ENCODE data around the gene ZNF222.
A peak's percentile ranks its signal among the peaks of the same experiment; 100 is the strongest.

Gene ZNF222

DNA sequence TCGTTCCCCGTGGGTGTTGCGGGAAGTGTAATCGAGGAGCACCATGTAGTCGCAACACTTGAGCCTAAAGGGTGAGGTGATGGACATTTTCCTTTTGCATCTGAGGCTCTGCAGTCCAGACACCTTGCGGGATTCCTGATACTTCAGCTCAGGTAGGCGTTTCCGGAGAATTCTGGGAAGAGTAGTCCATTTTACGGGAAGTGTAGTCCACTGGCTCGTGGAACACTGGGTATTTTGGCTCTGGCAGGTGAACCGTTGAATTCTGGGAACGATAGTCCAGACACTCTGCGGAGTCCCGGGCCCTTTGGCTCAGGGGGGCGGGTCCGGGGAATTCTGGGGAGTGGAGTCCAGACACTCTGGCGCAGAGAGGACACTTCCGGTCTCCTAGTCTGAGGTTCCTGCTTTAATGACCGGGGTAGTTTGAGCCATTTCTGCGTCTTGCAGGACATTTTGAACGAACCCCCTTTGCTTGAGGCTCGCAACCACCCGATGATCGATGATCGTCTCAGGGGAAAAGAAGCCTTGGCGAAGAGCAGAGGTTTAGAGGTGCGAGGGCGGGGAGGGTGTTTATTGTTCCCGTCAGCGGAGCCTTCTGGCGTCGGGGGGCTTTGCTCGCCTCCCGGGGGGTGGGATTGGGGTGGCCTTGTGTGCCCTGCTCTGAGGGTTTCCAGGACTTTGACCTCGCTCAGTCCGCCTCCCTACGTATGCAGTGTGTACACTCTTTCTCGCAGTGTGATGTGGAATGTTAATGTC is 26.6 kb downstream of the ZNF222 start, which contains the start of gene ZNF223:
TSS of gene ZNF223 (plus strand) at position 387 of the 753 bp plus-strand sequence. CDS start 3,141 bp downstream, outside the sequence.
- DNase-seq (ENCODE audit: low read depth in 3 of 3), result peak; percentile 35 to 47 (median 45)

DNA sequence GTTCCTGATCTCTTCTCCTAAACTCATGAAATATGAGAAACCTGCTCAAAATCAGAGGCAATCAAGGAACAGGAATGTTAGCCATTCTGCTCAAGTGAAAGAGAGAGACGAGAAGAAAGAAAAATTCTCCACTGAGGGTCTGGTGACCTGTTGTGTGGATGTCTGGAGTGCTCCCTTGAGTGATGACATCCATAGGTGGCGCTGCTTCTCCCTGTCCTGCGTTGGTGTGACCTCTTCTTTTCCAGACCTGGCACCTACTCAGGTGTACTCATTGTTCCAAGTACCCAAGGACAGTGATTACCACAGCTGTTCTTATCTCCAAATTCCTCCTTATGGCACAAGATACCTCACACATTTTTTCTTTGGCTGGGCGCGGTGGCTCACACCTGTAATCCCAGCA is 30.7 kb downstream of the ZNF222 start:
- DNase-seq (ENCODE audit: low read depth in 3 of 3), result no peak

DNA sequence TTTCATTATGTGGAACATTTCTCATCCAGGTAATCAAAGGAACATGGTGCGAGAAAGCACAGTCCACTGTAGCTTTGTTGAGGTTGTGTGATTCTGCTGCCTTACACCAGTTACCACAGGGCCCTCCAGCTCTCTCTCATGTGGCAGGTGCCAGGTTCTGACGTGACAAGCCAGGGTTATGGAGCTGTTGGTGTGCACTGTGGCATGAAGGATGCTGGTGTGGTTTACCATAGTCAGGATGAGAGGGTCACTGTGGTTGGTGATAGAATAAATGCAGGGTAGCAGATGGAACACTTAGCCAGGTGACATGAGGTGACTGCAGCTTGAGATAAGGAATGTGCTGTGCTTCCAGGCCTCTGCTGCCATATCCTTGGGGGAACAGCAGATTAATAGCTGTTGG is 34.0 kb downstream of the ZNF222 start:
- no peak for DNase-seq (ENCODE audit: low read depth in 3 of 3)

DNA sequence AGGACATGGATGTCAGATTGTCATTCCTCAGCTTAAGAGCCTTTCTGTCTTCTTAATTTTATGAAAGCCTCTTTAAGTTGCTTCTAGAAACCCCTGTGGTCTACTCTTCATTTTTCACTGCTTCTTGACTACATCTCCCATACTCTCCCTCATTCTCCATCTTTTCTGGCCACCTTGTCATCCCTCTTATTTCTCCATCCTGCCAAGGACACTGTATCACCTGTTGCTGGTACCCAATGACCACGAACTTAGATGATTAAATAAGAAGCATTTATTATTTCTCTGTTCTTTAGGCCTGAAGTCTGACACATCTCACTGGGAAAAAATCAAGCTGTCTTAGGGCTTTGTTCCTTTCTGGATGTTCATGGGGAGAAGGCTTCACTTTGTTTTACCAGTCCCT is 35.9 kb downstream of the ZNF222 start:
- no peak for DNase-seq (ENCODE audit: low read depth in 3 of 3)

GRCh38 chr19:44066305-44066704 is 41.1 kb downstream of the ZNF222 start:
- DNase-seq (ENCODE audit: low read depth in 3 of 3), result no peak

DNA sequence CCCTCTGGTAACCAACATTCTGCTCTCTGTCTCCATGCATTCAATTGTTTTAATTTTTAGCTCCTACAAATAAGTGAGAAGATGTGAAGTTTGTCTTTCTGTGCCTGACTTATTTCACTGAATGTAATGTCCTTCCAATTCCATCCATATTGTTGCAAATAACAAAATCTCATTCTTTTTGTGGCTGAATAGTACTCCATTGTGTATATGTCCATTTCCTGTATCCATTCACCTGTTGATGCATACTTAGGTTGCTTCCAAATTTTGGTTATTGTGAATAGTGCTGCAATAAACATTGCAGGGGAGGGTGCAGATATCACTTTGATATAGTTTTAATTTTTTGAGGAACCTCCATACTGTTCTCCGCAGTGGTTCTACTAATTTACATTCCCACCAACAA is 44.2 kb downstream of the ZNF222 start:
- DNase-seq (ENCODE audit: low read depth in 3 of 3), result no peak

GRCh38 chr19:44071824-44072542 is 46.8 kb downstream of the ZNF222 start, which contains the start of gene ZNF284:
TSS of gene ZNF284 (plus strand) at chr19:44072159. CDS start at chr19:44076390, 4,231 bp downstream.
- peak in 2 of 3 experiments; percentile 69 to 77 for DNase-seq (ENCODE audit: low read depth in 3 of 3)

DNA sequence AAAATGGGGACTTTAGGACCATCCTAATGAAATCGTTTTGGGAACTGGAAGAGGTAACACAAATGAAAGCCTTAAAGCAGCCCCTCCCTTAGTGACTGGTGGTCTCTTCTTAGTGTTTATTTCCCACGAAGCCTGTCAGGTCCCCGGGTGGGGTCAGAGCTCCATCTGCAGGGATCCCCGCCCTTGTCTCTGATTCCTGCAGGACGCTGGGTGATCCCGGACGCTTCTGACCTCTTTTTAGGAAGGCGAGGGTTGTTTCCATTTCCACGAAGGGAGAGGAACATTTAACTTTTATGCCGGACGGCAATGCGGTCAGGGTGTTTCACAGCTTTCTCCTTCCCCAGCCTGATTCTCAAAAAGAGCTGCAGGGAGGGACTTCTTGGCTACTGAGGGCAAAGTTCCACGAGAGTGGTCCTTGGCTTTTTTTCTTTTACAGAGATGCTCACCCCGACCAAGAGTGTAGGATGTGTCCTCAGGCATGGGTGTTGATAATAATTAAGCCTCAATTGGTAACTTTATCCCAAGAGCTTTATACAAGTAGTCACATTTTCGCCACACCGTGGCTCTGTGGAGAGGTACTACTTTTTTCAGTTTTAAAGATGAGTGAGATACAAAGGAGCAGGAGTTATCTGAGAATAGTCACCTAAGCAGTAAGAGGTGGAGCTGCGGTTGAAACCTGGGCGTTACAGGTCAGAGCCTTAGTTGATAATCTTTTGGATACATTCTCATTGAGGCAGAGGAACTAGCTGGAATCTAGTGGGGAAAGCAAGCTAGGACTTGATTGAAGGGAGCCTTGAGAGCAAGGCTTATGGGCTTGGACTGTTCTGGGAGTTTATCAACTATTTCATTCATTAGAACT is 47.6 kb downstream of the ZNF222 start:
- no peak for DNase-seq (ENCODE audit: low read depth in 3 of 3)

- DNase-seq (ENCODE audit: low read depth in 3 of 3), result no peak
Measured at GRCh38 chr19:44076325-44076724, 51.1 kb downstream of the ZNF222 start.

Measured in stimulated activated CD4-positive, alpha-beta T cell treated with anti-CD3 and anti-CD28 coated beads, TNF-alpha, amount 100 ng/mL, for 4 hours (primary cell).